Right lobe of liver (tissue), 4 donors: ENCODE measurements around the gene PTPRN2.

Source experiments
- CTCF ChIP-seq, 4 donors: fragments of 200-600 bp in 3 of 4; fragments of 450-650 bp in 1 of 4; IDR thresholded peaks; one replicate each; pipeline versions ENCODE4 v1.5.1 to v1.8.0; 2016 to 2022; ENCODE audit warnings: antibody characterized with exemption in 4 of 4, mild to moderate bottlenecking in 2 of 4
- POLR2A ChIP-seq: fragments of 450-650 bp; IDR thresholded peaks from one replicate; pipeline ENCODE4 v1.6.1; 2017; ENCODE audit warnings: antibody characterized with exemption, mild to moderate bottlenecking
- donor health status: DM: no; HTN: no; CAD: no.
- donor health status: DM: no; HTN: no; CAD: no.
- donor health status: DM: no; HTN: yes; CAD: no.

GRCh38 chr7:158477866-158478265, 109.8 kb downstream of the PTPRN2 start:
- no peak for TF ChIP-seq CTCF (IDR thresholded peaks at IDR 0.05)
- no peak for TF ChIP-seq POLR2A
